Glutamatergic neuron (in vitro differentiated cells): ENCODE measurements around the gene SCYGR8. TPM values are rescaled to one million over a fixed set of nuclear protein-coding genes. Genes with fewer than 3 reads are reported as not detected.

Experiments
- DNase-seq: peaks from one replicate; pipeline ENCODE4 v3.0.0; 2022
- H3K27ac Mint-ChIP-seq: one replicate; pipeline ENCODE4 v1.8.0; 2020; ENCODE audit warnings: mild to moderate bottlenecking, mixed read lengths, inconsistent platforms; ENCODE audit not compliant: unreplicated experiment
- H3K27me3 Mint-ChIP-seq: one replicate; pipeline ENCODE4 v1.8.0; 2020; ENCODE audit warnings: mild to moderate bottlenecking, moderate library complexity, mixed read lengths, inconsistent platforms; ENCODE audit not compliant: unreplicated experiment
- H3K36me3 Mint-ChIP-seq: one replicate; pipeline ENCODE4 v1.8.0; 2020; ENCODE audit warnings: mild to moderate bottlenecking, mixed read lengths, inconsistent platforms; ENCODE audit not compliant: unreplicated experiment
- H3K4me1 Mint-ChIP-seq: one replicate; pipeline ENCODE4 v1.8.0; 2020; ENCODE audit warnings: mild to moderate bottlenecking, low read depth, mixed read lengths, inconsistent platforms; ENCODE audit not compliant: unreplicated experiment
- H3K4me3 Mint-ChIP-seq: one replicate; pipeline ENCODE4 v1.8.0; 2020; ENCODE audit warnings: mild to moderate bottlenecking, mixed read lengths, inconsistent platforms; ENCODE audit not compliant: unreplicated experiment
- H3K9me3 Mint-ChIP-seq: one replicate; pipeline ENCODE4 v1.8.0; 2020; ENCODE audit warnings: mild to moderate bottlenecking, moderate library complexity, mixed read lengths, inconsistent platforms; ENCODE audit not compliant: unreplicated experiment
- long read RNA-seq: library from polyadenylated mRNA; unstranded; transcript quantifications from one replicate; pipeline ENCODE4 v2.0.0, GENCODE V29; 2020; ENCODE audit not compliant: unreplicated experiment
- total RNA-seq: library from RNA; stranded (reverse); fragmentation: NEBNext Ultra II Directional; extraction: Animal tissue kit (Norgen Biotek cat#: 25700); gene quantifications from one replicate; pipeline ENCODE4 v1.2.1, GENCODE V29; 2021; ENCODE audit not compliant: unreplicated experiment
- TF ChIP-seq, protein P1 (sequence below): fragments of 200-600 bp; sonication (generic); IDR thresholded peaks from one replicate; pipeline ENCODE4 v1.5.0; 2021; ENCODE audit not compliant: partially characterized antibody, unreplicated experiment

The SCYGR8 gene, protein sequence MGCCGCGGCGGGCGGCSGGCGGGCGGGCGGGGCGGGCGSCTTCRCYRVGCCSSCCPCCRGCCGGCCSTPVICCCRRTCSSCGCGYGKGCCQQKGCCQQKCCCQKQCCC
- total RNA-seq: not detected
- long read RNA-seq: 0 reads

DNA sequence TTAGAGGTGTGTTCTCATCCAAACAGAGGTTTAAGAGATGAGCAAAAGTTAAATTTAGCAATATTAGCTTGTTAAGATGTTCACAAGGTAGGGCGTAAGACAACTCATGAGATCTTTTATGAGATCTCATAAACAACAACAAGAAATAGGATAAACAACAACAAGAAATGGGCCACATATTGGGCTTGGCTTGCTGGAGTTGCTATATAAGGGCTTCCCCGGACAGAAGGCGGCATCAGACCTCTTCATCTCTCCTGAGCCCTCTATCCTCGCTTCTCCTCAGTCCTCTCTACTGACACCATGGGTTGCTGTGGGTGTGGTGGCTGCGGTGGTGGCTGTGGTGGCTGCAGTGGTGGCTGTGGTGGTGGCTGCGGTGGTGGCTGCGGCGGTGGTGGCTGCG, at the start of gene SCYGR8:
SCYGR8 (plus strand) TSS at position 301 of the 400 bp plus-strand sequence; CDS start at position 301, 0 bp downstream.
- Mint-ChIP-seq H3K4me1 (no peaks in the 10 kb centered on the region), H3K27me3 (peaks cover 1% of the 10 kb centered on the region)

DNA sequence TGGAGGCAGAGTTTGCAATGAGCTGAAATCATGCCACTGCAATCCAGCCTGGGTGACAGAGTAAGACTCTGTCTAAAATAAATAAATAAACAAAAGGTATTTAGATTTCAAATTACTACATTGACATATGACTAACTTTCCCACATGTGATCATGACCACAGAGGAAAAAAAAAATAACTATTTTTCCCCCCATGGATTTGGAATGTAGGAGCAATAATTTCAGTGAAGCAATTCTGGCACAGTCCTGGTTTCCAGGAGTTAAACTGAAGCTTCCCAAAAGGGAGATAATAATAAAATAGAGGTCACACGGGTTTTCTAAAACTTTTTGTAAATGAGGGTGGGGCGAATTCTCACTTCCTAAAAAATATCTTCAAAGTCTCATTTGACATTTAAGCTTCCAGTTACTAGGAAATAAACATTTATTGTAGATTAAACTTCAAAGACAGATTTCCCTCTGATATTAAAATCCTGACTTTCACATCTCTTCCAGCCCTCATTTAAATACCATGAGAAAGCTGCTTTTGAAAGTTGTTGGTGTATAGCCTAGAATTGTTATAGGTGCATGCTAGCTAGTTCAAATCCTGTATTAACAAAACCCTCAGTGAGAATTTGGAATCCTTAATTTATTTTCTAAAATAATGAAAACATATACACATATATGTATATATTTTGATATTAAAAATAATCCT, 48.6 kb upstream of the SCYGR8 start:
- Mint-ChIP-seq H3K4me3 (no peak overlapping the region), H3K27me3 (no peaks in the 10 kb centered on the region), H3K9me3 (no peaks in the 10 kb centered on the region), H3K36me3 (no peaks in the 10 kb centered on the region), H3K27ac (no peak overlapping the region), H3K4me1 (no peaks in the 10 kb centered on the region)
- DNase-seq: no peak
- TF ChIP-seq, protein P1, sequence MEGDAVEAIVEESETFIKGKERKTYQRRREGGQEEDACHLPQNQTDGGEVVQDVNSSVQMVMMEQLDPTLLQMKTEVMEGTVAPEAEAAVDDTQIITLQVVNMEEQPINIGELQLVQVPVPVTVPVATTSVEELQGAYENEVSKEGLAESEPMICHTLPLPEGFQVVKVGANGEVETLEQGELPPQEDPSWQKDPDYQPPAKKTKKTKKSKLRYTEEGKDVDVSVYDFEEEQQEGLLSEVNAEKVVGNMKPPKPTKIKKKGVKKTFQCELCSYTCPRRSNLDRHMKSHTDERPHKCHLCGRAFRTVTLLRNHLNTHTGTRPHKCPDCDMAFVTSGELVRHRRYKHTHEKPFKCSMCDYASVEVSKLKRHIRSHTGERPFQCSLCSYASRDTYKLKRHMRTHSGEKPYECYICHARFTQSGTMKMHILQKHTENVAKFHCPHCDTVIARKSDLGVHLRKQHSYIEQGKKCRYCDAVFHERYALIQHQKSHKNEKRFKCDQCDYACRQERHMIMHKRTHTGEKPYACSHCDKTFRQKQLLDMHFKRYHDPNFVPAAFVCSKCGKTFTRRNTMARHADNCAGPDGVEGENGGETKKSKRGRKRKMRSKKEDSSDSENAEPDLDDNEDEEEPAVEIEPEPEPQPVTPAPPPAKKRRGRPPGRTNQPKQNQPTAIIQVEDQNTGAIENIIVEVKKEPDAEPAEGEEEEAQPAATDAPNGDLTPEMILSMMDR: no peak

More for the DNA sequence above, at the start of gene SCYGR8:
- no peaks in the 10 kb centered on the region for H3K36me3 Mint-ChIP-seq
- H3K4me3 Mint-ChIP-seq: no peak within 1 kb of the TSS
- H3K9me3 Mint-ChIP-seq: no peaks in the 10 kb centered on the region
- no peak for DNase-seq
- H3K27ac Mint-ChIP-seq: no peak within 1 kb of the TSS
- TF ChIP-seq, protein P1: no peak

DNA sequence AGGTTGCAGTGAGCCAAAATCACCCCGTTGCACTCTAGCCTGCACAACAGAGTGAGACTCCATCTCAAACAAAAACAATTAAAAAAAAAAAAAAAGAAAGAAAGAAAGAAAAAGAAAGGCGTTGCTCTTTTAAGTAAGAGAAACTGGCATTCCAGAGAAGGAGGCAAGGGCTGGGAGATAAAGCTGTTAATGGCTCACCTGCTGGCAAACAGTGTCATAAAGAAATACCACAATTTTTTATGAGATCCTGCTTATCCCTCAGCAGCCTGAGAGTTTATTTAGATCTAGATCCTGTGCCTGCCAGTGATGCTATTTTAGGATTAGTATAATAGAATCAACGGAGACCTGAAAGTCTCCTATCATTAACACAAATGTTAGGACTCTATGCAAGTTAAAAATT, 44.1 kb upstream of the SCYGR8 start:
- Mint-ChIP-seq H3K9me3 (no peaks in the 10 kb centered on the region), H3K27me3 (no peaks in the 10 kb centered on the region), H3K27ac (no peak overlapping the region), H3K4me3 (no peak overlapping the region), H3K36me3 (no peaks in the 10 kb centered on the region), H3K4me1 (no peaks in the 10 kb centered on the region)
- DNase-seq: no peak
- TF ChIP-seq, protein P1: no peak

DNA sequence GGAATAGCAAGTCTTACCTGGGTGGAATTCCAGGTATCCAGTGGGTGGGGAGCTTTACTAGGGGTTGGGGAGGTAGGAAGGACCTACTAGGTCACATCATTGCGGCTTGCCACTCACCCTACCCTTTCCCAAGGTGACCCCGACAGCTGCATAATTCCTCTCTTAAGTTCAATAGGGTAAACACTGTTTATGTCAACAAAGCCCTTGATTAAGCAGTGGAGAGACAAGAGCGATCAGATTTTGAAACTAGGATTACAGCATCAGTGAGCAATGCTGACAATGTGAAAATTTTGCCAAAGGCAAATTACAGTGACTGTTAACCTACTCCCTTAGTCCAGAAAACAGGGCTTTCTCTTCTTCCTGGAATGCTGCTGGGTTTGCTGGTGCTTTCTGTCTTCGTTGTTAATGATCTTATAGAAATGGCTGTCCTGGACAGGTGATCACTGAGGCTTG, 42.4 kb upstream of the SCYGR8 start:
- no peaks in the 10 kb centered on the region for H3K27me3 Mint-ChIP-seq
- no peaks in the 10 kb centered on the region for H3K9me3 Mint-ChIP-seq
- TF ChIP-seq, protein P1: no peak
- H3K27ac Mint-ChIP-seq: no peak overlapping the region
- H3K36me3 Mint-ChIP-seq: no peaks in the 10 kb centered on the region
- H3K4me1 Mint-ChIP-seq: no peaks in the 10 kb centered on the region
- DNase-seq: no peak
- H3K4me3 Mint-ChIP-seq: no peak overlapping the region

DNA sequence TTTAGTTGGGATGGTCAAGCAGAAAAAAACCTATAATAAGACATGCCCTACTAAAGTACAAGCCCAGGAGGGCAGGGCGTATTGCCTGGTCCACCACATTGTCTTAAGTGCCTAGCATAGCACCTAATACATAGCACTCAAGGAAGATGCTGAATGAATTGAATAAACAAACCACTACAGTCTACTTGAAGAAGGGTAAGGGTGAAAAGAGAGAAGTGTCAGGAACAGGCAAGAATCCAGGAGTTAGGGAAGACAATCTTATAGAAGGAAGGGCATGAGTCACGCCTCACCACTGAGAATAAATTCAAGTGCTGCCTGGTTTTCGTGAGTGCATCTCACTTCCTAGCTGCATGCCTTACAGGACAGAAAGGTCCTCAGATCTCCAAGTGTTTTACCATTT, 41.7 kb upstream of the SCYGR8 start:
- TF ChIP-seq, protein P1: no peak
- Mint-ChIP-seq H3K4me1 (no peaks in the 10 kb centered on the region), H3K36me3 (no peaks in the 10 kb centered on the region), H3K27me3 (no peaks in the 10 kb centered on the region), H3K27ac (no peak overlapping the region), H3K4me3 (no peak overlapping the region), H3K9me3 (no peaks in the 10 kb centered on the region)
- DNase-seq: no peak
